ENCODE measurements around the gene DIS3L. TPM values are rescaled to one million over a fixed set of nuclear protein-coding genes. Genes with fewer than 3 reads are reported as not detected.

Gene DIS3L
- total and polyA plus RNA-seq, 2 of the 13 experiments (the other 11 are each of a cell fraction or from before 2014, with no cell fraction given), result 21.0 to 50.5 TPM

DNA sequence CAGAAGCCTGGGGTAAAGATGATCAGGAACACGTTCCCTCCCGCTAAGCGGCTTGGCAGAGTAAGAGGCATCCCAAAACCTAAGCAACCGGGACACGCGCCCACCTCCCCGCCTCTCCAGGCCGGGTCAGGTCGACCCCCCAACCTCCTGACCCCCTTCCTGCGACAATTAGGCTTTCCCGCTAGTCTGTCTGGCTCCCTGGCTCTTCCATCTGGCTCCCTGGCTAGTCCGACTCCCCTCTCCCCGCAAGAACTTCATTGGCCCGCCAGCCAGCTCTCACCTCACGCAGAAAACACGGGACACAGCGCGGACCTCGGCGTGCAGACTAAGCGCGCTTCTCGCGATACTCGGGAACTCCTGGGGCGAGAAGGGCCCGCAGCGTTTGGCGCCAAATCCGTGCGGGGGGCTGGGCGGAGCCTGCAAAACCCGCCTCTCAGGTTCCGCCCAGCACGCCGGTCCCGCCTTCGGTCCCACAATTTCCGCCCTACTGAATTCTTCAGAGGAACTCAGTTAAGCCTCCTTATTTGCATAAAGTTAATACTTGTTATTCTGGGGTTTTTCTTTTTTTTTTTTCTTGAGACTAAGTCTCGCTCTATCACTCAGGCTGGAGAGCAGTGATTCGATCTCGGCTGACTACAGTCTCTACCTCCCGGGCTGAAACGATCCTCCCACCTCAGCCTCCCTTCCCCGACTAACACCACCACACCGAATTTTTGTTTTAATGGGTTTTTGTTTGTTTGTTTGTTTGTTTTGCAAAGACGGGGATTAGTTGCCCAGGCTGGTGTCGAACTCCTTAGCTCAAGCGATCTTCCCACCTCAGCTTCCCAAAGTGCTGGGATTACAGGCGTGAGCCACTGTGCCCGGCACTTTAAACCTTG lies 63.2 kb downstream of the DIS3L start, which contains the start of gene TIPIN (continued):
- TF ChIP-seq KLF16 (CRISPR knock-in tag; IDR thresholded peaks at IDR 0.05) (peak in 1 of 2 experiments; percentile 53; a peak in 1 of 4 replicates), NONO (IDR thresholded peaks at IDR 0.05) (no peak), NONO (CRISPR knock-in tag; conservative IDR thresholded peaks at IDR 0.05) (peak; percentile 85), MAFK (conservative IDR thresholded peaks at IDR 0.05 in 1 of 2, IDR thresholded peaks at IDR 0.05 in 1 of 2; ENCODE audit: low read length in 2 of 2) (no peak), SP5 (CRISPR knock-in tag; IDR thresholded peaks at IDR 0.05; ENCODE audit: borderline replicate concordance, low read depth) (no peak), CHD2 (IDR thresholded peaks at IDR 0.05; ENCODE audit: low read depth, low read length) (peak; percentile 100), TOE1 (CRISPR knock-in tag; IDR thresholded peaks at IDR 0.05) (no peak), EEA1 (CRISPR knock-in tag; IDR thresholded peaks at IDR 0.05; ENCODE audit: borderline replicate concordance) (0 out of 2 replicates have a peak, but pooled peaks have one; percentile 48), SP1 (IDR thresholded peaks at IDR 0.05) (peak; percentile 50; the same call in 1 of the 2 replicates), SP1 (CRISPR knock-in tag; IDR thresholded peaks at IDR 0.05) (peak; percentile 71), AGO1 (IDR thresholded peaks at IDR 0.05; ENCODE audit: low read depth, low read length, poor library complexity, severe bottlenecking) (peak; percentile 35), ZNF264 (CRISPR knock-in tag; IDR thresholded peaks at IDR 0.05) (0 out of 2 replicates have a peak, but pooled peaks have one; percentile 21), ZFP90 (CRISPR knock-in tag; IDR thresholded peaks at IDR 0.05; ENCODE audit: borderline replicate concordance) (peak; percentile 82; the same call in 1 of the 2 replicates), STAT5B (CRISPR knock-in tag; IDR thresholded peaks at IDR 0.05) (peak; percentile 35; the same call in 1 of the 2 replicates), FOXA1 (IDR thresholded peaks at IDR 0.05) (no peak), FOXA1 (CRISPR knock-in tag; IDR thresholded peaks at IDR 0.05) (no peak), STAG1 (CRISPR knock-in tag; IDR thresholded peaks at IDR 0.05) (peak; percentile 7; the same call in 1 of the 2 replicates), HNF4G (IDR thresholded peaks at IDR 0.05; ENCODE audit: borderline replicate concordance, low read depth, low read length) (no peak), HNF4G (CRISPR knock-in tag; IDR thresholded peaks at IDR 0.05; ENCODE audit: borderline replicate concordance, low read depth) (0 out of 2 replicates have a peak, but pooled peaks have one; percentile 56)
- TF ChIP-seq, protein P1, sequence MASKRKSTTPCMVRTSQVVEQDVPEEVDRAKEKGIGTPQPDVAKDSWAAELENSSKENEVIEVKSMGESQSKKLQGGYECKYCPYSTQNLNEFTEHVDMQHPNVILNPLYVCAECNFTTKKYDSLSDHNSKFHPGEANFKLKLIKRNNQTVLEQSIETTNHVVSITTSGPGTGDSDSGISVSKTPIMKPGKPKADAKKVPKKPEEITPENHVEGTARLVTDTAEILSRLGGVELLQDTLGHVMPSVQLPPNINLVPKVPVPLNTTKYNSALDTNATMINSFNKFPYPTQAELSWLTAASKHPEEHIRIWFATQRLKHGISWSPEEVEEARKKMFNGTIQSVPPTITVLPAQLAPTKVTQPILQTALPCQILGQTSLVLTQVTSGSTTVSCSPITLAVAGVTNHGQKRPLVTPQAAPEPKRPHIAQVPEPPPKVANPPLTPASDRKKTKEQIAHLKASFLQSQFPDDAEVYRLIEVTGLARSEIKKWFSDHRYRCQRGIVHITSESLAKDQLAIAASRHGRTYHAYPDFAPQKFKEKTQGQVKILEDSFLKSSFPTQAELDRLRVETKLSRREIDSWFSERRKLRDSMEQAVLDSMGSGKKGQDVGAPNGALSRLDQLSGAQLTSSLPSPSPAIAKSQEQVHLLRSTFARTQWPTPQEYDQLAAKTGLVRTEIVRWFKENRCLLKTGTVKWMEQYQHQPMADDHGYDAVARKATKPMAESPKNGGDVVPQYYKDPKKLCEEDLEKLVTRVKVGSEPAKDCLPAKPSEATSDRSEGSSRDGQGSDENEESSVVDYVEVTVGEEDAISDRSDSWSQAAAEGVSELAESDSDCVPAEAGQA (IDR thresholded peaks at IDR 0.05; ENCODE audit: low read depth), result 0 out of 2 replicates have a peak, but pooled peaks have one; percentile 31
- TF ChIP-seq, protein P1 (CRISPR knock-in tag; IDR thresholded peaks at IDR 0.05; ENCODE audit: borderline replicate concordance), result no peak

Measured in HepG2 (cell line).